LNCaP clone FGC (cell line): ENCODE measurements around the gene GPC6.

Experiments used
- DNase-seq: peaks from one replicate; pipeline ENCODE4 v3.0.0-alpha.2; 2011; ENCODE audit warnings: low read depth
- H3K4me3 ChIP-seq: 2 replicates; pipeline ENCODE4 v1.5.1; 2011; ENCODE audit warnings: mild to moderate bottlenecking, low read depth, low read length, control low read depth
- CTCF ChIP-seq: IDR thresholded peaks from 2 replicates; pipeline ENCODE4 v1.5.1; 2012; ENCODE audit warnings: mild to moderate bottlenecking; ENCODE audit not compliant: control insufficient read depth, insufficient read depth; ENCODE audit errors: extremely low read depth

Gene GPC6

GRCh38 chr13:93561576-93562225 is 335.1 kb downstream of the GPC6 start:
- TF ChIP-seq CTCF: no peak

GRCh38 chr13:93562676-93563075 is 336.1 kb downstream of the GPC6 start:
- no peak for TF ChIP-seq CTCF
- DNase-seq: no peak
- no peak overlapping the region for H3K4me3 ChIP-seq

More at GRCh38 chr13:93561576-93562225, 335.1 kb downstream of the GPC6 start:
- no peak for DNase-seq
- no peak overlapping the region for H3K4me3 ChIP-seq

- no peak overlapping the region for H3K4me3 ChIP-seq
These were observed 350.5 kb downstream of the GPC6 start for GRCh38 chr13:93577105-93577504.

GRCh38 chr13:93589788-93590187 is 363.2 kb downstream of the GPC6 start:
- TF ChIP-seq CTCF: no peak
- DNase-seq: no peak
- H3K4me3 ChIP-seq: no peak overlapping the region

More at GRCh38 chr13:93577105-93577504, 350.5 kb downstream of the GPC6 start:
- no peak for DNase-seq
- no peak for TF ChIP-seq CTCF

- no peak for TF ChIP-seq CTCF
- no peak overlapping the region for H3K4me3 ChIP-seq
- no peak for DNase-seq
These were observed 376.4 kb downstream of the GPC6 start for GRCh38 chr13:93603043-93603442.

GRCh38 chr13:93614776-93615175 is 388.2 kb downstream of the GPC6 start:
- DNase-seq: no peak
- H3K4me3 ChIP-seq: no peak overlapping the region
- no peak for TF ChIP-seq CTCF

- DNase-seq: no peak
- no peak overlapping the region for H3K4me3 ChIP-seq
- TF ChIP-seq CTCF: no peak
These were observed 393.7 kb downstream of the GPC6 start for GRCh38 chr13:93620181-93620765.
